Fibroblast of the aortic adventitia (primary cell): Measurements from ENCODE around the gene TUT1. TPM values are rescaled to one million over a fixed set of nuclear protein-coding genes. Genes with fewer than 3 reads are reported as not detected.
"Not testable (repeated sequence)": the region's sequence is repeated elsewhere in the genome, so short reads cannot be mapped to it uniquely, and the experiment has no call there.

ENCODE experiments used
- DNase-seq: peaks from one replicate; pipeline ENCODE4 v3.0.0-alpha.2; 2010; ENCODE audit warnings: low read depth
- H3K4me3 ChIP-seq: 2 replicates; pipeline ENCODE4 v1.5.1; 2011; ENCODE audit warnings: low read depth, mild to moderate bottlenecking, control low read depth, low read length, moderate library complexity
- total RNA-seq: library from RNA; depleted of rRNA; stranded (reverse); fragments of >200 nt; gene quantifications from 2 replicates; pipeline ENCODE4 v1.2.3, GENCODE V29; 2012; ENCODE audit warnings: low replicate concordance
- TF ChIP-seq, protein P1 (sequence below): IDR thresholded peaks from 2 replicates; pipeline ENCODE4 v1.5.1; 2011; ENCODE audit warnings: mild to moderate bottlenecking, low read length, control low read depth, inconsistent platforms; ENCODE audit not compliant: insufficient read depth

Gene TUT1
- total RNA-seq, 1 donor = 4.5 TPM

- TF ChIP-seq, protein P1, sequence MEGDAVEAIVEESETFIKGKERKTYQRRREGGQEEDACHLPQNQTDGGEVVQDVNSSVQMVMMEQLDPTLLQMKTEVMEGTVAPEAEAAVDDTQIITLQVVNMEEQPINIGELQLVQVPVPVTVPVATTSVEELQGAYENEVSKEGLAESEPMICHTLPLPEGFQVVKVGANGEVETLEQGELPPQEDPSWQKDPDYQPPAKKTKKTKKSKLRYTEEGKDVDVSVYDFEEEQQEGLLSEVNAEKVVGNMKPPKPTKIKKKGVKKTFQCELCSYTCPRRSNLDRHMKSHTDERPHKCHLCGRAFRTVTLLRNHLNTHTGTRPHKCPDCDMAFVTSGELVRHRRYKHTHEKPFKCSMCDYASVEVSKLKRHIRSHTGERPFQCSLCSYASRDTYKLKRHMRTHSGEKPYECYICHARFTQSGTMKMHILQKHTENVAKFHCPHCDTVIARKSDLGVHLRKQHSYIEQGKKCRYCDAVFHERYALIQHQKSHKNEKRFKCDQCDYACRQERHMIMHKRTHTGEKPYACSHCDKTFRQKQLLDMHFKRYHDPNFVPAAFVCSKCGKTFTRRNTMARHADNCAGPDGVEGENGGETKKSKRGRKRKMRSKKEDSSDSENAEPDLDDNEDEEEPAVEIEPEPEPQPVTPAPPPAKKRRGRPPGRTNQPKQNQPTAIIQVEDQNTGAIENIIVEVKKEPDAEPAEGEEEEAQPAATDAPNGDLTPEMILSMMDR = no peak
- peak overlapping the region; percentile 97 for H3K4me3 ChIP-seq
- DNase-seq = peak; percentile 27
Measured at GRCh38 chr11:62573006-62573591, 18.2 kb downstream of the TUT1 start.

GRCh38 chr11:62572431-62572830, 18.9 kb downstream of the TUT1 start:
- peak overlapping the region; percentile 97 for H3K4me3 ChIP-seq
- TF ChIP-seq, protein P1 = no peak
- DNase-seq = no peak

GRCh38 chr11:62571493-62571892, 19.8 kb downstream of the TUT1 start:
- H3K4me3 ChIP-seq, DNase-seq: not testable (repeated sequence)

GRCh38 chr11:62570903-62571302, 20.4 kb downstream of the TUT1 start:
- DNase-seq, H3K4me3 ChIP-seq: not testable (repeated sequence)

DNA sequence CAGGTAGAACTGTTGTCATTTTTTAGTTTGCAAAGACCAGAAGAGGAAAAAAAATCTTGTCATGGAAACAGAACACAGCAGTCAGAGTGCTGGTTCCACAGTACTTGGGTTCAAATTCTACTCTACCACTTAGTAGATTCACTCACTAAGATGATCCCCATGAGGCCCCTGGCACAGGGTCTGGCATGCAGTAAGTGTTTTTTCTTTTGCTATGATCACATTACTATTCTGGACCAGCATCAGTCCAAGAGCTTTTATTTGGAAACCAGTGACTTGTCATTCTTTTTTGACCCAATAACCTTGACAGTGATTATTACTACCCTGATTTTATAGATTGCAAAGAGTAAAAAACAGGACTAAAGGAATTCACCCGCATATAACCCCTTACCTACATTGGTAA, 21.7 kb downstream of the TUT1 start:
- no peak overlapping the region for H3K4me3 ChIP-seq
- TF ChIP-seq, protein P1 = no peak
- no peak for DNase-seq

- no peak for DNase-seq
- no peak overlapping the region for H3K4me3 ChIP-seq
- TF ChIP-seq, protein P1 = no peak
Measured at GRCh38 chr11:62567018-62567633, 24.2 kb downstream of the TUT1 start.

DNA sequence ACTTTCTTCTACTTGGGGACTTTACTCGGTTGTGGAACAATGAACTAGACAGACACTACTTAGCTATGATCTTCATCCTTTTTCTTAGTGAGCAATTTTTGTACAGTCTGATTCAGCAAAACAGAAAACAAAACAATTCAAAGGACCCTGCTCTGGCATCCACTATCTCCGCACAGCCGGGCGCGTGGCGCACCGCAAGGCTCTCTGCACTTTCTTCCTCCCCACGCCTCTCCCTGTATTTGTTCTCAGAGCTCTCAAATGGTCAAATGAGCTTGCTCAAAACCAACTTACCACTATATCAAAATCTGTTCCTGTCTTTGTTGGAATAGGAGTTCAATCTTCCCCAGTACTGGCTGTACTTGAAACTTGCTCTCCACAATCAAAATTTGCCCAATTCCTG, 25.1 kb downstream of the TUT1 start:
- no peak overlapping the region for H3K4me3 ChIP-seq
- TF ChIP-seq, protein P1 = no peak
- DNase-seq = no peak
